ENCODE data around the gene ANKRD36C.
"Not testable (repeated sequence)": the region's sequence is repeated elsewhere in the genome, so short reads cannot be mapped to it uniquely, and the experiment has no call there.

Gene ANKRD36C

DNA sequence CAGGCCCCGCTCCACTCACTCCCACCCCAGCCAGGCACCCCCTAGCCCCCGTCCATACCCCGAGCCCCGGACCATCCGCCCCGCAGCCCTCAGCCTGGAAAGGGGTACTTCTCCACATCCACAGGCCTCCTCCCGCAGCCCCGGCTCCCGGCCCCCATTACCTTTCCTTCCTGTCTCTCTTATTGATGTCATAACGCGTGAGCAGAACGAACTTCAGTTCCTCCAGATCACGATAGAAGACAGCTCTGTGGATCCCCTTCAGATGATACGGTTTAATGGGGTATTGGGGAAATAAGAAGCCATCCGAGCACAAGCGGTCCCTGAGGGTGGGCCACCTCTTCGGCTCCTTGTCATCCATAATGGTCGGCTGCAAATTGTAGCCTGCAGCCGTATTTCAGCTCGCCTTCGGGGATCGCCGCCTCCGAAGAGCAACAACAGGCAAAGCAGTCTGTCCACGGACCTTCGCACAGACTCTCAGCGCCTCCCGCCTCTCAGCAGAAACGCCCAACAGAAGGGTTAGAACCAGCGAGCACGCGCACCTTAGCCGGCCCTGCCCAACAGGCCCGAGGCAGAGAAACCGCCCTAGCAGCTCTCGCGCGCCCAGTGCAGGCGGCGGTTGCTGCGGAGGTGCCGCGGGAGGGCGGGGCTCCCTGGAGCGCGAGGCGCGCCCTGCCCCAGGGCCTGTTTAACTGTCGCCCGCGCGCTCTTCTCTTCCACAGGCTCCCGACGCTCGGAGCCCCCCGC is at the start of gene ANKRD36C:
Gene ANKRD36C (minus strand): TSS at position 474 of the 744 bp plus-strand sequence. CDS start 116 bp downstream, at position 358.
- peak; percentile 78 for DNase-seq

- not testable (repeated sequence) for DNase-seq
Measured at GRCh38 chr2:96035554-96035953, 43.9 kb upstream of the ANKRD36C start.

GRCh38 chr2:96034792-96035191 is 43.2 kb upstream of the ANKRD36C start, which contains the start of gene GPAT2:
TSS of gene GPAT2 (minus strand) at chr2:96034916. CDS start at chr2:96032359, 2,557 bp downstream.
- not testable (repeated sequence) for DNase-seq

DNA sequence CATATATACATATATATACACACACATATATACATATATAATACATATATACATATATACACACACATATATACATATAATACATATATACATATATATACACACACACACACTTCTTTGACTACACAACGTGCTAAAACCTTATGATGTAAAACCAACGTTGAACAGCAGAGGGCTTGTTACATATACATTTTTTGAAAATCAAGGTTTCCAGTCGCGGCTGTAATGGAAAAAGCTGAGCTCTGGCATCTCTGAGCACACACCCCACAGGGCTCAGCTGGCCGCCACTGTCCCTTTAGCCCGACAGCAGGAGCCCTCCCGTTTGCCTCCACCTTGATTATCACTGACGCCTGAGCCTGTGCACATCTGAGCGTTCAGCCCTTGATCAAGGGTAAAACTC is 42.4 kb upstream of the ANKRD36C start:
- not testable (repeated sequence) for DNase-seq

DNA sequence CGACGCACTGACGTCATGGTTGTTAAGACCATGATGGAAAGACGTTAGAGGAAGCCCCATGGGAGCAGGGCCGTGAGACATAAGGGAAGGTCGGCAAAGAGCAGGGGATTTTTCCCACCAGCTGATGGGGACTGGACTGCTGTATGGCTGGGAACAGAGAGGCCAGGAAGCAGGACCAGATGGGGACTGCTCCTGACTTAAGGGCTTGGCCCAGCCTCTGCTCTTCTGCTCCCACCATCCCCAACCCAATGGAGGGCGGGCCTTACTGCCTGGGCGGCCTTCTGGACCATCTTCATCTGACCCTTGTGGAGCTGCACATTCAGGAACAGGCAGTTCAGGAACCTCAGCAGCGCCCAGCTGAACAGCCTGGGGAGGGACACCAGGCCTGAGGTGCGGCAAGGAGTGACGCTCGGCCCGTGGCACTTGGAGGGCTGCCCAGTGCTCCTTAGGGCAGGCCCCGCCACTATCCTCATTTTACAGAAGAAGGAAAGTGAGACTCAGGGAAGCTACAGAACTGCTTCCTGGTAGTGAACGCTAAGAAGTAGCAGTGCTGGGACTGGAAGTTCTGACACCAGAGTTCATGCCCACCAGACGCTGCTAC is 36.2 kb upstream of the ANKRD36C start:
- DNase-seq, result not testable (repeated sequence)

- DNase-seq, result not testable (repeated sequence)
Measured at GRCh38 chr2:96025755-96026154, 34.1 kb upstream of the ANKRD36C start.

GRCh38 chr2:96025194-96025492 is 33.5 kb upstream of the ANKRD36C start:
- no peak for DNase-seq

GRCh38 chr2:96024336-96025193 is 32.9 kb upstream of the ANKRD36C start:
- DNase-seq, result no peak

DNA sequence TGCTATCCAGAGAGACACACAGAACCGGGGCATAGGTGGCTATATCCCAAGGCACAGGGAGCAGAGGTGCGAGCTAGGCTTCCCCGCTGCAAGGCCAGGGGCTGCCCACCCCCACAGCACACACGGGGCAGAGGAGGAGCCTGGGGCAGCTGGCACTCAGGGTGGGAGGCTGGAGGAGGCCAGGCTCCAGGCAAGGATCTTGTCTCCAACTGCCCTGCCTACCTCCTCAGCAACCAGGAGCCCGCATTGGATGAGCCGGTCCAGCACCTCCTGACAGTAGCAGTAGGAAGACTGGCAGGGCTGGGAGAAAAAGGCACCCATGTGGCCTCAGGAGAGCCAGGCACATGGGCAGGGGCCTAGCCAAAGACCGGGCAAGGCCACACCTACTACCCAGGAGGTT is 32.1 kb upstream of the ANKRD36C start:
- DNase-seq, result not testable (repeated sequence)

GRCh38 chr2:96022701-96023447 is 31.2 kb upstream of the ANKRD36C start:
- DNase-seq, result peak; percentile 93

- DNase-seq, result not testable (repeated sequence)
Measured at GRCh38 chr2:96022126-96022525, 30.5 kb upstream of the ANKRD36C start.

DNA sequence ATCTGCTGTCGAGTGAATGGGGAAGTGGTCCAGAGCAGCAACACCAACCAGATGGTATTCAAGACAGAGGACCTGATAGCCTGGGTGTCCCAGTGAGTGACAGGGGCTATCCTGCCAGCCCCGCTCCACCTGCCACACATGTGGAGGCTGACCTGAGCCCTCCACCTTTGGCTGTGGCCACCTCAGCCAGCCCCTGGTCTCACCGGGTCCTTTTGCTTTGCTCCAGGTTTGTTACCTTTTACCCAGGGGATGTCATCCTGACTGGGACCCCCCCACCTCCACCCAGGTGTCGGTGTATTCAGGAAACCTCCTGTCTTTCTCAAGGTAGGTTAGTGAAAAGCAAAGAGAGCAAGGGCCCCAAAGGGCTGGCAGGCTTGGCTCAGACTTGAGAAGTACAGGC is 29.5 kb upstream of the ANKRD36C start:
- DNase-seq, result not testable (repeated sequence)

DNA sequence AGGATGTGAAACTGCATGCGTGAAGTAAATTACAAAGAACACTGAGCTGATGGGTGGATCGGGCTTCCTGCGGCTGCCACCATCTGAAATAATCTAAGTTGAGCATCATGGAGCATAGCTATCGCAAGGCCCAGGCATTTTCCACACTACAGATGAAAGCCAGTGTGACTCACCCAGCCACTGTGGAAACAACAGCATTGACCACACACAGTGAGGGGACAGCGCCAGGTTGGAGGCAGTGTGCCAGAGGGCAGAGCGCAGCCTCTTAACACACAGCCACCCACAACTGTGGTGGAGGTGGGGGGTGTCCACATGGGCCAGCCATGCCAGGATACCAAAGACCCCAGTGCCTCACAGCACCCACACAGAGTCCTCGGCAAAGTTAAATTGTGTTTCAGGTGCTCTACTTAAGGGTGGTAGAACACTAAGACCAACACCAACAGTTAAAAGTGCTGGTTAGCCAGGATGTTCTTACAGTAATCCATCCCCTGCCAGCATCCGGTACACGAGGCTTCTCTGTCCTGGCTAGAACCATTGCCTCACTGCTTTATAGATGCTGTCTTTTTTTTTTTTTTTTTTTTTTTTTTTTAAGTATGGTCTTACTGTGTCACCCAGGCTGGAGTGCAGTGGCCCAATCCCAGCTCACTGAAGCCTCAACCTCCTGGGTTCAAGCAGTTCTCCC is 28.4 kb upstream of the ANKRD36C start:
- not testable (repeated sequence) for DNase-seq

GRCh38 chr2:96016321-96016720 is 24.7 kb upstream of the ANKRD36C start:
- DNase-seq, result not testable (repeated sequence)

GRCh38 chr2:96012792-96013264 is 21.2 kb upstream of the ANKRD36C start:
- not testable (repeated sequence) for DNase-seq

DNA sequence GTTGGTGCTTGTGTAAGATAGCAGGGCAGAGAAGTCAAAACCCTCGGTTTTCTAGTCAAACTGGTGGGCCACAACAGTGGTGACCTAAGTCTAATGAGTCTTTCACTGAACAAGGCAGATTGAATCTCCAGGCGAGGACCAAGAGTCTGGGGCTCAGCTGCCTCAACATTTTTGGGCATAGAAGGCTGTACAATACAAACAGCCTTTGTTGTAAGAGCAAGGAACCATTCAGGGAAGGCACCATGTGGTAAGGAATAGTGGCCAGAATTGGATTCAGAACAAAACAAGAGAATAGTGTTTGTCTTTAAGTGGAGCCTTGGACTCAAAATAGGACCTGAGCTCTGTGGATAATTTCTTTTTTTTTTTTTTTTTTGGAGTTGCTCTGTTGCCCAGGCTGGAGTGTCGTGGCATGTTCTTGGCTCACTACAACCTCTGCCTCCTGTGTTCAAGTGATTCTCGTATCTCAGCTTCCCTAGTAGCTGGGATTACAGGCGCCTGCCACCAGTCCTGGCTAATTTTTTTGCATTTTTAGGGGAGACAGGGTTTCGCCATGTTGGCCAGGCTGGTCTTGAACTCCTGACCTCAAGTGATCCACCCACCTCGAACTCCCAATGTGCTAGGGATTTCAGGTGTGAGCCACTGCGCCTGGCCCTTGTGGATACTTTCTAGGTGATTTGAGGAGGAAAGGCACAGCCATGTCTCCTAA is 20.6 kb upstream of the ANKRD36C start:
- not testable (repeated sequence) for DNase-seq

DNA sequence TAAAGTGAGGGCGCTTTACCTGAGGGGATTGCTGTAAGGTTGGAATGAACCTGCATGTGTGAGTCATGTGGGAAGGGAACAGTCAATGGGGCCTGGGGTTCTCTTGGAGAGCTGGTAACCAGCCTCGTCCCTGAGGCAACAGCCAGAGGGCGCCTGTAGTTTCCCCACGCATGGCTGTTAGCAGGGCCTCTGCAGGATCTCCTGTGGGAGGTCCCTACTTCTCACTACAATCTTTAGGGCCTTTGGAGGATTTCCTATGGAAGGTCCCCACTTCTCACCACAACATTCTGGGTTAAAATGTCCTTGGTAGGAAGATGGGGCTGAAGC is 19.5 kb upstream of the ANKRD36C start:
- DNase-seq, result peak; percentile 33

DNA sequence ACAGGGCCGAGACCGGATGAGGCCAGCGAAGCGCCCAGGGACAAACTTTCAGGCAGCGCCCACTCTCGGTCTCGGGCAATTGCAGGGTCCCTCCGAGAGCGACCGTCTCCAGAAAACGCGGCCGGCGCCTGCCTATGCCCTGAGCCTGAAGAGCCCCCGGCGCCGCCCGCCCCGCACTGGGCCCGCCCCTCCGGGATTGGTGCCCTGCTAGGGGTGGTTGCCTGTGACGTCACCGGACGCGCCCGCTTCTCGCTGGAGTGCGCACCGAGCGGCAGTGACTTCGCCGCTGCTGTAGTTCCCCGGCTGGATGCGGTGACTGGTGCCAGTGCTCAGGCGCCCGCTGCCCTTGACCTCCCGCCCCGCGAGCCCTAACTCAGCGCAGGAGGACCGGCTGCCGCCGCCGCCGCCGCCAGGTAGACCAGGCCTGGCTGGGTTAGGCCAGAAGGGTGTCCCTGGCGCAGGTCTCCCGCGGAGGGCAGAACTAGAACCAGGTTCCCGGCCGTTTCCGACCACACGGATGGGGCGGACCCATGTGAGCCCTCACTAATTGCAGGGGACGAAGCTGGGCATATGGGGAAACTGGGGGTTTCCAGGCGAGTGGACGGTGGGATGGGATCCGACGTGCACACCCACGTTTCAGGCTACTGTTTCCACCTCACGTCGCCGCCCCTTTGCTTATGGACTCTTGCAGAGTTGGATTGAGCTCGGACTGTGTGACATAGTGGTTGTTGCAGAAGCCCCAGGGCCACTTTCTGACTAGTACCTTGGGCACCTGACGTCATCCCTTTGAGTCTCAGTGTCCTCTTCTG is 18.9 kb upstream of the ANKRD36C start:
- peak; percentile 96 for DNase-seq

DNA sequence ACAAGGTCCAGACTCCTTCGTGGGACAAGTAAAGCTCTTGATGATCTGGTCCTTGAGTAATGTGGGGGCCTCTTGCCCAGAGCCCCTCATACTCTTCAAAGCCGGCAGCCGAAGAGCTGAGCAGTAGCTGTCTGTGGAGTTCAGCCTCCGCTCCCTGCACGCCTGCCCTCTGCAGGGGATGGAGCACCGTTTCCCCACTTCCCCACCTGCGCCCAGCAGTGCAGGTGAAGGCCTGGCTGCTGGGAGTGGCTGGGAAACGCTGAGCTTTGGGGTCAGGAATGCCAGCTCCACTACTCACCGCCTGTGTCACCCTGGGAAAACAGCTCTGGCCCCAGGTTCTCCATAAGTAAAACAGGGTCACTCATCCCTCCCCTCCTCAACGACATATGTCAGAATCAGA is 18.2 kb upstream of the ANKRD36C start:
- DNase-seq, result peak; percentile 41

GRCh38 chr2:96008051-96008450 is 16.4 kb upstream of the ANKRD36C start:
- DNase-seq, result not testable (repeated sequence)
